IMR-90 (cell line): ENCODE results near the gene PDE4B. TPM values are rescaled to one million over a fixed set of nuclear protein-coding genes. Genes with fewer than 3 reads are reported as not detected.

ENCODE experiments used
- ATAC-seq: fragments of 200-7000 bp; cut with Tn5 transposase; 2 replicates; pipeline ENCODE4 v1.9.1; 2020; ENCODE audit warnings: low read depth, mild to moderate bottlenecking, moderate library complexity
- BruUV-seq: library from RNA; stranded (reverse); fragments of 400-500 nt; replicated peaks from 2 replicates; lab custom pipeline; 2021; lab: Mats Ljungman, UMichigan
- CTCF ChIA-PET: fragments of 300-600 bp; formaldehyde crosslinking; extraction: SDS; loops from one replicate; lab custom pipeline; 2021; ENCODE audit warnings: antibody characterized with exemption; lab: Yijun Ruan, JAX
- POLR2A ChIA-PET: fragments of 300-600 bp; sonication (Branson Sonifier 250); formaldehyde crosslinking; loops from one replicate; lab custom pipeline; 2022; ENCODE audit warnings: antibody characterized with exemption; ENCODE audit not compliant: unreplicated experiment; lab: Charles Lee
- DNase-seq: peaks from one replicate; pipeline ENCODE4 v3.0.0; 2013
- H2AFZ ChIP-seq: replicated peaks from 2 replicates; pipeline ENCODE3; 2013; ENCODE audit warnings: low read length, mild to moderate bottlenecking; ENCODE audit not compliant: poor library complexity
- H2AK5ac ChIP-seq: 2 replicates; pipeline ENCODE4 v1.6.1; 2013; ENCODE audit warnings: low read depth, low read length, inconsistent platforms
- H2AK9ac ChIP-seq: replicated peaks from 2 replicates; pipeline ENCODE3; 2013; ENCODE audit warnings: mild to moderate bottlenecking, low read depth, low read length, moderate library complexity; ENCODE audit not compliant: poor library complexity
- H2BK120ac ChIP-seq: 2 replicates; pipeline ENCODE4 v1.6.1; 2013; ENCODE audit warnings: low read depth, low read length, inconsistent platforms
- H2BK15ac ChIP-seq: 3 replicates; pipeline ENCODE4 v1.6.1; 2013; ENCODE audit warnings: low read depth, low read length, inconsistent platforms
- H2BK20ac ChIP-seq: 2 replicates; pipeline ENCODE4 v1.6.1; 2013; ENCODE audit warnings: low read depth, mild to moderate bottlenecking, inconsistent platforms, low read length, moderate library complexity
- H2BK5ac ChIP-seq: 2 replicates; pipeline ENCODE4 v1.6.1; 2013; ENCODE audit warnings: mild to moderate bottlenecking, low read depth, low read length, inconsistent platforms; ENCODE audit not compliant: poor library complexity, severe bottlenecking
- H3K14ac ChIP-seq: replicated peaks from 2 replicates; pipeline ENCODE4 v1.6.1; 2013; ENCODE audit warnings: low read depth, low read length, inconsistent platforms
- H3K18ac ChIP-seq: 2 replicates; pipeline ENCODE4 v1.6.1; 2013; ENCODE audit warnings: low read depth, low read length, control low read depth
- H3K23ac ChIP-seq: 2 replicates; pipeline ENCODE4 v1.6.1; 2013; ENCODE audit warnings: low read depth, low read length, inconsistent platforms
- H3K27ac ChIP-seq: 2 replicates; pipeline ENCODE4 v1.5.1; 2013; ENCODE audit warnings: mild to moderate bottlenecking, control low read depth, low read length; ENCODE audit not compliant: insufficient read depth
- H3K27me3 ChIP-seq: 2 replicates; pipeline ENCODE4 v1.6.1; 2013; ENCODE audit warnings: low read length; ENCODE audit not compliant: control insufficient read depth, insufficient read depth
- H3K36me3 ChIP-seq: 2 replicates; pipeline ENCODE4 v1.6.1; 2013; ENCODE audit warnings: low read length, mixed read lengths; ENCODE audit not compliant: control insufficient read depth, insufficient read depth
- H3K4ac ChIP-seq: 2 replicates; pipeline ENCODE4 v1.6.1; 2013; ENCODE audit warnings: low read depth, low read length, inconsistent platforms
- H3K4me1 ChIP-seq: 2 replicates; pipeline ENCODE4 v1.6.1; 2013; ENCODE audit warnings: low read length, mixed read lengths; ENCODE audit not compliant: control insufficient read depth, insufficient read depth
- H3K4me2 ChIP-seq: 2 replicates; pipeline ENCODE4 v1.6.1; 2013; ENCODE audit warnings: low read depth, mild to moderate bottlenecking, control low read depth, low read length, moderate library complexity
- H3K4me3 ChIP-seq: 2 replicates; pipeline ENCODE4 v1.5.1; 2013; ENCODE audit warnings: low read depth, mild to moderate bottlenecking, control low read depth, low read length, moderate library complexity; ENCODE audit not compliant: insufficient read depth
- H3K56ac ChIP-seq: 2 replicates; pipeline ENCODE4 v1.6.1; 2013; ENCODE audit warnings: low read length, inconsistent platforms; ENCODE audit not compliant: insufficient read depth; ENCODE audit errors: extremely low read depth
- H3K79me1 ChIP-seq, 2 experiments: 2 replicates each; pipeline ENCODE4 v1.6.1; 2013; ENCODE audit warnings: low read length in 2 of 2, inconsistent platforms in 1 of 2, low read depth in 1 of 2
- H3K9ac ChIP-seq: 2 replicates; pipeline ENCODE4 v1.6.1; 2013; ENCODE audit warnings: low read depth, low read length, control low read depth
- H3K9me1 ChIP-seq: 2 replicates; pipeline ENCODE4 v1.6.1; 2013; ENCODE audit warnings: low read length, inconsistent platforms; ENCODE audit not compliant: insufficient read depth
- H3K9me3 ChIP-seq: 2 replicates; pipeline ENCODE4 v1.6.1; 2013; ENCODE audit warnings: low read length; ENCODE audit not compliant: control insufficient read depth, insufficient read depth
- H4K20me1 ChIP-seq: 2 replicates; pipeline ENCODE4 v1.6.1; 2013; ENCODE audit warnings: low read length, inconsistent platforms; ENCODE audit not compliant: insufficient read depth
- H4K5ac ChIP-seq: 2 replicates; pipeline ENCODE4 v1.6.1; 2013; ENCODE audit warnings: mild to moderate bottlenecking, low read depth, low read length, control low read depth
- H4K8ac ChIP-seq, 2 experiments: 2 replicates each; pipeline ENCODE4 v1.6.1; 2013; ENCODE audit warnings: low read depth in 2 of 2, low read length in 2 of 2, control low read depth in 1 of 2, inconsistent platforms in 1 of 2
- H4K91ac ChIP-seq: 2 replicates; pipeline ENCODE4 v1.6.1; 2013; ENCODE audit warnings: low read depth, low read length, inconsistent platforms; ENCODE audit not compliant: insufficient read depth
- CHD1 ChIP-seq: IDR thresholded peaks from 2 replicates; pipeline ENCODE4 v1.6.1; 2012; ENCODE audit warnings: low read depth, low read length, improper control_type of control experiment
- FOS ChIP-seq: fragments of 150-350 bp; IDR thresholded peaks from 2 replicates; pipeline ENCODE4 v1.6.1; 2016; ENCODE audit warnings: low read depth, low read length
- POLR2A ChIP-seq: IDR thresholded peaks from 2 replicates; pipeline ENCODE4 v1.6.1; 2012; ENCODE audit warnings: mild to moderate bottlenecking, low read depth, low read length
- RAD21 ChIP-seq: IDR thresholded peaks from 2 replicates; pipeline ENCODE4 v1.6.1; 2012; ENCODE audit warnings: low read length, improper control_type of control experiment
- RCOR1 ChIP-seq: IDR thresholded peaks from 2 replicates; pipeline ENCODE4 v1.6.1; 2012; ENCODE audit warnings: mild to moderate bottlenecking, low read length, improper control_type of control experiment; ENCODE audit not compliant: insufficient replicate concordance
- RFX5 ChIP-seq: IDR thresholded peaks from 2 replicates; pipeline ENCODE4 v1.8.0; 2012; ENCODE audit warnings: low read depth, mild to moderate bottlenecking, low read length, moderate library complexity
- WGBS, 2 experiments: methylation state at CpG; one replicate each; pipeline versions ENCODE4 v1.1.5 to v1.1.7; 2013; ENCODE audit warnings: missing lambda C conversion rate in 2 of 2; ENCODE audit not compliant: insufficient read length in 1 of 2; ENCODE audit errors: extremely low coverage in 2 of 2; 5-methylcytosine and 5-hydroxymethylcytosine counted together
- dilution Hi-C: fragments of 300-500 bp; cut with HindIII; formaldehyde crosslinking; loops from one replicate; pipeline ENCODE4 v1.14.3; 2018; ENCODE audit warnings: low sequenced_read_pairs; ENCODE audit not compliant: unreplicated experiment
- in situ Hi-C: fragments of 300-500 bp; cut with MboI; formaldehyde crosslinking; loops from 3 replicates; pipeline ENCODE4 v1.14.3; 2019; ENCODE audit warnings: low sequenced_read_pairs, inconsistent platforms, mixed read lengths
- intact Hi-C: fragments of 100-400 bp; cut with micrococcal nuclease; formaldehyde crosslinking; loops from 2 replicates; pipeline ENCODE4 v1.10.0; 2022
- polyA plus RNA-seq, 3 experiments: library from polyadenylated mRNA; depleted of rRNA; stranded (reverse); fragments of >200 nt; gene quantifications; 2 replicates each; pipeline ENCODE4 v1.2.3, GENCODE V29; 2012; ENCODE audit warnings: low replicate concordance in 1 of 3
- total RNA-seq: library from RNA; depleted of rRNA; stranded (reverse); fragments of >200 nt; gene quantifications from 2 replicates; pipeline ENCODE4 v1.2.3, GENCODE V29; 2012

The PDE4B gene
- total and polyA plus RNA-seq, 2 of the 4 experiments (the other 2 are of a cell fraction), result 5.8 to 21.3 TPM

DNA sequence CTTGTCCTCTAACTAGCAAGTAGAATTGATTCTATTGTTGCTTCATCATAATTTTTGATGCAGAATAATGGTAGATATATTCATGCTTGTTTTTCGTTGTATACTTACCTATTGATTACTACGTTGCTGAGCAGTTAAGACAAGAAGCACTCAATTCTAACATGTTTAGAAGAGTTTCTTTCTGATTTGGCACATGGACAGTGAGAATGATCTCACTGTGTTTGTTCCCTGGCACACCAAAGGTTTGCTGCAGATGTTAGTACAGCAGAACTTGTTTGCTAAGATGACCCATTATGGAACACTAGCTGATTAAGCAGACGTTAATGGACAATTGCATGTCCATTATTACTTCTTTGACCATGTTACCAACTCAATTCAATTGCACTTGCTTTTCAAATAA, 556.5 kb downstream of the PDE4B start:
- no peak overlapping the region for H2AK9ac ChIP-seq
- H3K56ac ChIP-seq, result no peak overlapping the region
- no peak overlapping the region for H3K4me3 ChIP-seq
- no peak overlapping the region for H3K14ac ChIP-seq
- POLR2A ChIA-PET, result no interaction called here
- no peak overlapping the region for H2BK120ac ChIP-seq
- DNase-seq, result no peak
- no CpG with 5 or more reads among the region's 3 CpGs for WGBS, 2 experiments
- H2BK20ac ChIP-seq, result no peak overlapping the region
- no peak for TF ChIP-seq FOS
- TF ChIP-seq POLR2A, result no peak
- TF ChIP-seq CHD1, result no peak
- TF ChIP-seq RFX5, result no peak
- TF ChIP-seq RAD21, result no peak
- no peak for TF ChIP-seq RCOR1
- H4K91ac ChIP-seq, result no peak overlapping the region
- 0 out of 2 replicates have a peak, but pooled peaks cover 2% of the 10 kb centered on the region for H3K36me3 ChIP-seq
- H3K9me1 ChIP-seq, result peaks cover 10% of the 10 kb centered on the region
- H3K4me1 ChIP-seq, result peaks cover 18% of the 10 kb centered on the region
- H2BK15ac ChIP-seq, result no peak overlapping the region
- H4K5ac ChIP-seq, result no peak overlapping the region
- no peak overlapping the region for H2AFZ ChIP-seq
- H3K4ac ChIP-seq, result no peak overlapping the region
- H3K4me2 ChIP-seq, result no peak overlapping the region
- in situ Hi-C loops (no loop called here), dilution Hi-C loops (no loop called here), intact Hi-C loops (no loop called here)
- no peaks in the 10 kb centered on the region for H4K20me1 ChIP-seq
- no peaks in the 10 kb centered on the region for H3K9me3 ChIP-seq
- CTCF ChIA-PET, result no interaction called here
- no peak overlapping the region for H3K9ac ChIP-seq
- no peak overlapping the region; the same call in 1 of the 2 replicates for H3K18ac ChIP-seq
- H3K79me1 ChIP-seq, result peaks cover 37 to 59% of the 10 kb centered on the region in 2 experiments
- BruUV-seq, result no TSS peak
- no peak overlapping the region for H2AK5ac ChIP-seq
- no peak for ATAC-seq
- no peak overlapping the region for H3K27ac ChIP-seq
- no peak overlapping the region for H2BK5ac ChIP-seq
- H3K23ac ChIP-seq, result no peak overlapping the region
- H3K27me3 ChIP-seq, result no peaks in the 10 kb centered on the region
- no peak overlapping the region for H4K8ac ChIP-seq
